Activated T-helper 9 cell treated with anti-CD3 and anti-CD28 coated beads, Interleukin-2, amount 50 U/mL, for 16 hours (primary cell): ENCODE results near the gene PHF23.
A peak's percentile ranks its signal among the peaks of the same experiment; 100 is the strongest.

ENCODE experiments used
- DNase-seq: peaks from one replicate; pipeline ENCODE4 v3.0.0-alpha.2; 2020; ENCODE audit warnings: low read depth

PHF23 gene

GRCh38 chr17:7237761-7238419 lies 1.4 kb downstream of the PHF23 start:
- peak; percentile 79 for DNase-seq

DNA sequence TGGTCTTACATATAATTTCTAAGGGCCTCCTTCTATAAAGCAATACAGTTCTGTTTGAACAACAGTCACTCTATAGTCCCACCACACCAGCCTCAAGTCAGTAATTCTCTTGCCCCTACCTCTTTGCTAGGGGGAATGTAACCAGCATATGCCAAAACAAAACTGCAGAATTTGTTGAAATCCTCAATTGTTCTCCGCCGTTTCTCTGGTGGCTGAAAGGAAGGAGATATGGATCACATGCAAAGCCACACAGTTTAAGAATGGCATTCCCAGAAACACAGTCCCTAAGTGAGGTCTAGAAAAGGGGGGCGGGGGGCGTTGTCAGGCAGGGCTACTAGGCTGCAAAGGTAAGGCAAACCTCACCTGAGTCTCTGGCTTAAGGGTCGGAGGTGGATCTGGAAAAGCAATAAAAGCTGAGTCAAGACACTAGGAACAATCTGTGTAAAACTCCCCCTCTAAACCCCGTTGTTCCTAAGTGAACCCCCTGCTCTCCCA lies 1.9 kb downstream of the PHF23 start:
- no peak for DNase-seq

DNA sequence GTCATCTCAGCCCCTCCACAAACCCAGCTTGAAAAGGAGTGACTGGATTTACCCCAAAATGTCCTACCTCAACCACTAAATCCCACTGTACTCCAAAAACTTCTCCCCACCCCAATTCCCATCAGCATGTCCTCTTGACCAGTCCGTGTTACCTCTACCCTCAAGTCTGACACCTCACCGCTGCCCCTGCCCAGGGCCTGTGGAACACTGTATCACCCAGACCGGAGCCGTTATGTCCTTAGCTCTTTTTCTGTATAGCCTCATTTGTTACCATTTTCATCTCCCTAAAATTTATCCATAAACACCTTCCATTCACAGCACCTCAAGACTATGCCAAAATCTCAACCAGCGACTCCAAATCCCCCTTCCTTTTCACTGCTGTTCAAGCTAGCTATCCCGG lies 2.4 kb downstream of the PHF23 start:
- DNase-seq = no peak

GRCh38 chr17:7235693-7236665 lies 3.3 kb downstream of the PHF23 start:
- DNase-seq = no peak

GRCh38 chr17:7234083-7234951 lies 4.9 kb downstream of the PHF23 start, which contains the start of gene DVL2:
Gene DVL2, minus strand, starts transcription at chr17:7234517. Its CDS starts 255 bp downstream, at chr17:7234262.
- peak; percentile 91 for DNase-seq

- no peak for DNase-seq
These were observed 5.6 kb downstream of the PHF23 start for GRCh38 chr17:7233701-7234082.

DNA sequence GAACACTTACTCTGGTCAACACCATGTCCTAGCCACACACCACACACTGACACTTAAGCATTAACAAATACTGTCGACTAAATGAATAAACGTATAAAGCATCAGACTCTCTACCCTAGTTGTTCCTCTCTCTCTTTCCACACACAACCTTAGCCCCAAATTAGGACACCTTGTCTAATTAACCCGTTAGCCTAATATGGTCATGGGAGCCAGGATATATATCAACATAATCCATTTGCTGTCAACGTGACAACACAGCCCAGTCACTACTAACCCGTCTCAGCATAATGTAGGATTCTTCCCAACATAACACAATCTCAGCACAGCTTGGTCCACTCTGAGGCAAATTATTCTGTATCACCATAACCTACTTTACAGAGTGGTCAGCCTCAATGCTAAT lies 7.1 kb downstream of the PHF23 start:
- DNase-seq = no peak

DNA sequence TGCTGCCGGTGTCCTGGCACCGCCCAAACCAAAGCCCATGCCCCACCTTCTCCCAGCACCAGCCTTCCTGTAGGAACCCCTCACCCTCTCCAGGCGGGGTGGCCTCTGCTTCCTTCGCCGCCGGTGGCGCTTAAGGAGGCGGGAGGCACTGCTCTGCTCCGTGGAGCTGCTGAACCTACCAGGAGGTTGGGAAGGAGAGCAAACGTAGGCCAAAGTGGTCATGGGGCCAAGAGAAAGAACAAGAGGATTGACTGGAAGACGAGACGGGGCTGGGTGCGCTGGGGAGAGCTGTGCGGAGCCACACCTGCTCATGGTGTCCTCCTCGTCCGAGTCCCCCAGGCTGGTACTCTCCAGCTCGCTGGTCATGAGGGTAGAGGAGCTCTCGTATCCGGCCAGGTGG lies 9.8 kb downstream of the PHF23 start:
- no peak for DNase-seq

- no peak for DNase-seq
These were observed 10.3 kb downstream of the PHF23 start for GRCh38 chr17:7228920-7229319.

- no peak for DNase-seq
These were observed 12.2 kb downstream of the PHF23 start for GRCh38 chr17:7226721-7227710.

DNA sequence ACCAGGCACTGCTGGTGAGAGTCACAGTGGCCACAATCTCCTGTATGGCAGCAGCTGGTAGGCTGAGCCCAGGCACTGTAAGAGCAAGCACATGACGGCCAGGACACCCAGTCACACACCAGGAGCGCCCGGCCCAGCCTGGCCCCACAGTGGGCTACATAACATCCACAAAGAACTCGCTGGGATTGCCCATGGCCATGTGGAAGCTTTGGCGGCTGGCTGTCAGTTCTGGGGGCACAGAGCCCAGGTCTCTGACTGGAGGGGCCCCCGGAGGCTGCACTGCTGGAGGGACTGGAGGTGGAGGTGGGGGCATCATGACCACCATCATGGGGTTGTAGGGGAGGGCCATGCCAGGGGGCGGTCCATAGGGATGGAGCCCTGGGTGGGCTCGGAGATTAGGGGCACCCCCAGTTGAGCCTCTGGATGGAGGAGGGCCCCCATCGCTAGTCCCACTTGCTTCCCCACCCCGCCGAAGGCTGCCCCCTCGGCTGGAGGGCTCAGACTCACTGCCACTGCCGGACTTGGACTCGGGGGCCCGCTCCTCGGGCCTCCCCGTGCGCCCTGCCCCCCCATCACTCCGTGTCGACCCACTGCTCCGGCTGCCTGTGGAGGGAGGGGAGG lies 13.4 kb downstream of the PHF23 start:
- no peak for DNase-seq

GRCh38 chr17:7224661-7225111 lies 14.6 kb downstream of the PHF23 start:
- DNase-seq = no peak

DNA sequence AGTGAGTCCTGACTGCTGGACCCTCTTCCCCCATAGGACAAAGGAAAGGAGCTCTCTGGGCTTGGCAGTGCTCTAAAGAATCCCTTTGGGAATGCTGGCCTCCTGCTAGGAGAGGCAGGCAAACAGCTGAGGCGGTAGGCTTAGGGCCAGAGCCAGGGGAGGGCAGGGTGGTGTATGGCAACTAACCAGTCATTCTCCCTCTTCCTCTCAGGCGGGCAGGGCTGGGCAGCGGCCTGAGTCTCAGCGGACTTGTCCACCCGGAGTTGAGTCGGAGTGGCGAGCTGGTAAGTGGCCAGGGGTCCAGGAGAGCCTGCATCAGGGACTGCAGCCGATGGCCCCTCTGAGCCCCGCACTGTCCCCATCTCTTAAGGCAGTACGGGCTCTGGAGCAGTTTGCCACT lies 15.1 kb downstream of the PHF23 start:
- DNase-seq = no peak

- no peak for DNase-seq
These were observed 15.9 kb downstream of the PHF23 start for GRCh38 chr17:7223375-7223774.

- no peak for DNase-seq
These were observed 16.3 kb downstream of the PHF23 start for GRCh38 chr17:7222972-7223292.

DNA sequence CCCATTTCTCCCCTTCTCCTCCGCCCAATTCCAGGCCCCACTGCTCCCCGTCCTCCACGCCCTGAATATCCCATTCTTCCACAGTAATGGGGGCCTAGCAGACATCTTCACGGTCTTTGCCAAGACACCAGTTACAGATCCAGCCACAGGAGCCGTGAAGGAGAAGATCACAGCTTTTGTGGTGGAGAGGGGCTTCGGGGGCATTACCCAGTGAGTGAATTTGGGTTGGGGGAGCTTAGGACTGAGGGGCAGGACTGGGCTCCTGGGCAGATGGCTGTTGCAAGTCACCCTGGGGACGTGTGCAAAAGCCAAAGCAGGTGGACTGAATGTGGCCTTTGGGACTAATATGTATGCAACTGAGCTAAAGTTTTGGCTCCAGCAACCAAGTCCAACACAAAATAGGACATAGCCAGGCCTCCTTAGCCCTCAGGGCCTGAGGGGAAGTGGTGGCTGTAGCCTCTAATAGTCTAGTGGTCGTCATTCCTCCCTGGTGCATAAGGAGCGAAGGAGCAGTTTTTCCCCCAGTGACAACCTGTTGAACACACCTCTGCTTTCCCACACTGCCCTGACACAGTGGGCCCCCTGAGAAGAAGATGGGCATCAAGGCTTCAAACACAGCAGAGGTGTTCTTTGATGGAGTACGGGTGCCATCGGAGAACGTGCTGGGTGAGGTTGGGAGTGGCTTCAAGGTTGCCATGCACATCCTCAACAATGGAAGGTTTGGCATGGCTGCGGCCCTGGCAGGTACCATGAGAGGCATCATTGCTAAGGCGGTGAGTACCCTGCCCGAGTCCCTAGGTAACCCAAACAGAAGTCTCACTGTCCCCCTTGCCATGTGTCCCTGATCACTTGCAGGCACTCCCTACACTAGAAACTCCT lies 16.9 kb downstream of the PHF23 start:
- DNase-seq = no peak

- no peak for DNase-seq
These were observed 17.8 kb downstream of the PHF23 start for GRCh38 chr17:7221278-7222092.

- DNase-seq = peak; percentile 38
These were observed 18.5 kb downstream of the PHF23 start for GRCh38 chr17:7220593-7221277.
